ENCODE data around the gene CCL5.

DNA sequence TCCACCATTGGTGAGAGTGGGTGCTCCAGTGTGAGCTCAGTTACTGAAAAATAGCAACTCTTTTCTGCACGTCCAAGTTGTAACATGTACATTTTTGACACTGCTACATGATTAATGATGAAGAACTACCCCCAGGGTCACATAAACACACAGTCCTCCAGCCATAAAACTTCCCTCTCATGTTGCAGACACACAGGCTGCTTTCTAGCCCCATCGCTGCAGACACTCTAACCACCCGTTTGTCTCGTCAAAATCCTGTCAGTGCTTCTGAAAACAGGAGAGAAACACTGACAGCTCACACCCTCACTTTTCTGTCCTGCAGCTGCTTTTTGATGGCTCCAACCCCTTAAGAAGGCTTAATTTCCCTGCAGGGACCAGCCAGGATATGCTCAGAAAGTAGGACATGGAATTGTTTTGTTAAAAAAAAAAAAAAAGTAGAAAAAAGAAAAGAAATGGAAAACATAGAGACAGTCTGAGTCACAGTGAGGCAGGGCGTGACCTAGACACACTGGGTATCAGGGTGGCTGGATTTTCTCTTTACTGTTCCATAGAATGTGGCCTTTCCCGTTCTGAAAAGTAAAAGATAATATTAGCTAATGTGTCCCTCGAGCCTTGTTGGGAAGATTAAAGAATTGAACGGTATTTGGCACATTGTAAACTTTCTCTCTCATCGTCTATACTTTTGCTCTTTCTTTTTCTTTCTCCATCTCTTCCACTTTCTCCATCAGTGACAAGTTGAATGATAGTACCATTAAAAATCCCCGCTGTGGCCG lies 20.7 kb upstream of the CCL5 start:
- TF ChIP-seq, protein P1, sequence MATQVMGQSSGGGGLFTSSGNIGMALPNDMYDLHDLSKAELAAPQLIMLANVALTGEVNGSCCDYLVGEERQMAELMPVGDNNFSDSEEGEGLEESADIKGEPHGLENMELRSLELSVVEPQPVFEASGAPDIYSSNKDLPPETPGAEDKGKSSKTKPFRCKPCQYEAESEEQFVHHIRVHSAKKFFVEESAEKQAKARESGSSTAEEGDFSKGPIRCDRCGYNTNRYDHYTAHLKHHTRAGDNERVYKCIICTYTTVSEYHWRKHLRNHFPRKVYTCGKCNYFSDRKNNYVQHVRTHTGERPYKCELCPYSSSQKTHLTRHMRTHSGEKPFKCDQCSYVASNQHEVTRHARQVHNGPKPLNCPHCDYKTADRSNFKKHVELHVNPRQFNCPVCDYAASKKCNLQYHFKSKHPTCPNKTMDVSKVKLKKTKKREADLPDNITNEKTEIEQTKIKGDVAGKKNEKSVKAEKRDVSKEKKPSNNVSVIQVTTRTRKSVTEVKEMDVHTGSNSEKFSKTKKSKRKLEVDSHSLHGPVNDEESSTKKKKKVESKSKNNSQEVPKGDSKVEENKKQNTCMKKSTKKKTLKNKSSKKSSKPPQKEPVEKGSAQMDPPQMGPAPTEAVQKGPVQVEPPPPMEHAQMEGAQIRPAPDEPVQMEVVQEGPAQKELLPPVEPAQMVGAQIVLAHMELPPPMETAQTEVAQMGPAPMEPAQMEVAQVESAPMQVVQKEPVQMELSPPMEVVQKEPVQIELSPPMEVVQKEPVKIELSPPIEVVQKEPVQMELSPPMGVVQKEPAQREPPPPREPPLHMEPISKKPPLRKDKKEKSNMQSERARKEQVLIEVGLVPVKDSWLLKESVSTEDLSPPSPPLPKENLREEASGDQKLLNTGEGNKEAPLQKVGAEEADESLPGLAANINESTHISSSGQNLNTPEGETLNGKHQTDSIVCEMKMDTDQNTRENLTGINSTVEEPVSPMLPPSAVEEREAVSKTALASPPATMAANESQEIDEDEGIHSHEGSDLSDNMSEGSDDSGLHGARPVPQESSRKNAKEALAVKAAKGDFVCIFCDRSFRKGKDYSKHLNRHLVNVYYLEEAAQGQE (IDR thresholded peaks at IDR 0.05; ENCODE audit: low read depth), result no peak
- TF ChIP-seq, protein P2, sequence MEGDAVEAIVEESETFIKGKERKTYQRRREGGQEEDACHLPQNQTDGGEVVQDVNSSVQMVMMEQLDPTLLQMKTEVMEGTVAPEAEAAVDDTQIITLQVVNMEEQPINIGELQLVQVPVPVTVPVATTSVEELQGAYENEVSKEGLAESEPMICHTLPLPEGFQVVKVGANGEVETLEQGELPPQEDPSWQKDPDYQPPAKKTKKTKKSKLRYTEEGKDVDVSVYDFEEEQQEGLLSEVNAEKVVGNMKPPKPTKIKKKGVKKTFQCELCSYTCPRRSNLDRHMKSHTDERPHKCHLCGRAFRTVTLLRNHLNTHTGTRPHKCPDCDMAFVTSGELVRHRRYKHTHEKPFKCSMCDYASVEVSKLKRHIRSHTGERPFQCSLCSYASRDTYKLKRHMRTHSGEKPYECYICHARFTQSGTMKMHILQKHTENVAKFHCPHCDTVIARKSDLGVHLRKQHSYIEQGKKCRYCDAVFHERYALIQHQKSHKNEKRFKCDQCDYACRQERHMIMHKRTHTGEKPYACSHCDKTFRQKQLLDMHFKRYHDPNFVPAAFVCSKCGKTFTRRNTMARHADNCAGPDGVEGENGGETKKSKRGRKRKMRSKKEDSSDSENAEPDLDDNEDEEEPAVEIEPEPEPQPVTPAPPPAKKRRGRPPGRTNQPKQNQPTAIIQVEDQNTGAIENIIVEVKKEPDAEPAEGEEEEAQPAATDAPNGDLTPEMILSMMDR (IDR thresholded peaks at IDR 0.05 in 2 of 3, conservative IDR thresholded peaks at IDR 0.05 in 1 of 3; ENCODE audit: borderline replicate concordance in 1 of 3, insufficient read depth in 1 of 3, low read depth in 2 of 3, low read length in 2 of 3), result no peak
- TF ChIP-seq CBX3 (IDR thresholded peaks at IDR 0.05; ENCODE audit: low read depth) (no peak), EZH2phosphoT487 (IDR thresholded peaks at IDR 0.05; ENCODE audit: borderline replicate concordance) (no peak), YY1 (IDR thresholded peaks at IDR 0.05; ENCODE audit: extremely low read depth, insufficient replicate concordance, low read depth, low read length) (no peak), POLR2A (IDR thresholded peaks at IDR 0.05; ENCODE audit: borderline replicate concordance, extremely low read depth, insufficient read depth, insufficient read length) (no peak), POLR2AphosphoS5 (IDR thresholded peaks at IDR 0.05; ENCODE audit: low read depth, low read length) (no peak), ZNF274 (IDR thresholded peaks at IDR 0.05; ENCODE audit: low read depth, low read length) (no peak), EZH2 (IDR thresholded peaks at IDR 0.05) (no peak), ELF1 (IDR thresholded peaks at IDR 0.05; ENCODE audit: borderline replicate concordance, low read depth) (no peak), SIN3A (IDR thresholded peaks at IDR 0.05; ENCODE audit: low read depth) (no peak)
- TF ChIP-seq, protein P3, sequence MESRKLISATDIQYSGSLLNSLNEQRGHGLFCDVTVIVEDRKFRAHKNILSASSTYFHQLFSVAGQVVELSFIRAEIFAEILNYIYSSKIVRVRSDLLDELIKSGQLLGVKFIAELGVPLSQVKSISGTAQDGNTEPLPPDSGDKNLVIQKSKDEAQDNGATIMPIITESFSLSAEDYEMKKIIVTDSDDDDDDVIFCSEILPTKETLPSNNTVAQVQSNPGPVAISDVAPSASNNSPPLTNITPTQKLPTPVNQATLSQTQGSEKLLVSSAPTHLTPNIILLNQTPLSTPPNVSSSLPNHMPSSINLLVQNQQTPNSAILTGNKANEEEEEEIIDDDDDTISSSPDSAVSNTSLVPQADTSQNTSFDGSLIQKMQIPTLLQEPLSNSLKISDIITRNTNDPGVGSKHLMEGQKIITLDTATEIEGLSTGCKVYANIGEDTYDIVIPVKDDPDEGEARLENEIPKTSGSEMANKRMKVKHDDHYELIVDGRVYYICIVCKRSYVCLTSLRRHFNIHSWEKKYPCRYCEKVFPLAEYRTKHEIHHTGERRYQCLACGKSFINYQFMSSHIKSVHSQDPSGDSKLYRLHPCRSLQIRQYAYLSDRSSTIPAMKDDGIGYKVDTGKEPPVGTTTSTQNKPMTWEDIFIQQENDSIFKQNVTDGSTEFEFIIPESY (IDR thresholded peaks at IDR 0.05; ENCODE audit: extremely low read depth, insufficient replicate concordance, low read length), result no peak

Measured in HCT116 (cell line).